Activated naive CD8-positive, alpha-beta T cell treated with anti-CD3 and anti-CD28 coated beads, Interleukin-2, amount 50 U/mL, for 24 hours (primary cell): ENCODE measurements around the gene RHEBL1.

Experiments used
- ATAC-seq: fragments of 150-1000 bp; cut with Tn5 transposase; one replicate; pipeline ENCODE4 v1.10.0; 2021
- DNase-seq: peaks from one replicate; pipeline ENCODE4 v3.0.0; 2021
- H3K27ac Mint-ChIP-seq: one replicate; pipeline ENCODE4 v1.8.0; 2021; ENCODE audit warnings: mild to moderate bottlenecking, mixed read lengths
- H3K27me3 Mint-ChIP-seq: one replicate; pipeline ENCODE4 v1.8.0; 2021; ENCODE audit warnings: mixed read lengths
- H3K36me3 Mint-ChIP-seq: one replicate; pipeline ENCODE4 v1.8.0; 2021; ENCODE audit warnings: low read depth, mixed read lengths
- H3K4me1 Mint-ChIP-seq: one replicate; pipeline ENCODE4 v1.8.0; 2021; ENCODE audit warnings: mixed read lengths
- H3K4me3 Mint-ChIP-seq: one replicate; pipeline ENCODE4 v1.8.0; 2021; ENCODE audit warnings: mild to moderate bottlenecking, moderate library complexity, mixed read lengths
- H3K9me3 Mint-ChIP-seq: one replicate; pipeline ENCODE4 v1.8.0; 2021; ENCODE audit warnings: mixed read lengths

Gene RHEBL1

DNA sequence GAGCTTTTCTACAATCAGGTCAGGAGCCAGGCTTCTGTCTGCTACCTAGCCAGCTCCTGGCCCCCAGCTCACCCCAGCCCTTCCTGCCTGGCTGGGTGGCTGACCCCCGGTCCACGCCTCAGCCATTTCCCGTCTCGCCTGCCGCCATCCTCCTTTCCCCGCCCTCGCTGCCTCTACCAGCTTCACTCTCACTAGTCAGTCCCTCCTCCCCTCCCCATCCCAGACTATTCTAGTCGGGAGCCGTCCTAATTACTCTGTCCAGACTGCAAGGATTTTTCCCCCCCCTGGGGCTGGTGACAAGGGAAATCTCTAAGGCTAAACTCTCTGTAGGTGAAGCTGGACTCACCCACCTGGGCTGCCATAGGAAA lies 24.0 kb upstream of the RHEBL1 start:
- H3K27me3 Mint-ChIP-seq: peaks cover 55% of the 10 kb centered on the region
- peaks cover 42% of the 10 kb centered on the region for H3K4me1 Mint-ChIP-seq
- no peaks in the 10 kb centered on the region for H3K9me3 Mint-ChIP-seq
- H3K27ac Mint-ChIP-seq: no peak overlapping the region
- peaks cover 5% of the 10 kb centered on the region for H3K36me3 Mint-ChIP-seq
- DNase-seq (no peak), ATAC-seq (no peak)
- H3K4me3 Mint-ChIP-seq: peak overlapping the region; percentile 29

DNA sequence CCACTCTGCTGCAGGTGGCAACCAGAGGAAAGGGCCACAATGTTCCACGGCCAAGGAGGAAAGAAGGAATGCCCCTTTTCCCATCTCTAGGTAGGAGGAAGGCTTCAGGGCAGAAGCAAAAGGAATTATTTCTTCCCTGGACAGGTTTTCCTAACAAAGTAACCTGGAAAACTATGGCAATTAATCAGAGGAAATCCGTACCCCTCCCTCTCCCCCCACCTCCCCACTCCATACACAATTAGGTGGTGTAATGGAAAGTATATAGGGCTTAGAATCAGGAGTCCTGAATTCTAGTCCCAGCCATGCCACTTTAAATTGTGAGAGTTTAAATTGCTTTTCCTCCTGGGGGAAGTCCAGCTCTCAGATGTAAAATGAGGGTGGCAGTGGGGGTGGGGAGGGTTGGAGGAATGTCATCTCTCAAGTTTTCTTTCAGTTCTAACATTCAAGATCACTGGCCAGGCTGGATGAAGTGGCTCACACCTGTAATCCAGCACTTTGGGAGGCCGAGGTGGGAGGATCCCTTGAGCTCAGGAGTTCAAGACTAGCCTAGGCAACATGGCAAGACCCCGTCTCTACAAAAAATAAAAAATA lies 23.1 kb upstream of the RHEBL1 start:
- Mint-ChIP-seq H3K36me3 (peaks cover 5% of the 10 kb centered on the region), H3K4me1 (peaks cover 51% of the 10 kb centered on the region), H3K27me3 (peaks cover 61% of the 10 kb centered on the region), H3K4me3 (no peak overlapping the region), H3K9me3 (no peaks in the 10 kb centered on the region), H3K27ac (no peak overlapping the region)
- DNase-seq (no peak), ATAC-seq (no peak)

DNA sequence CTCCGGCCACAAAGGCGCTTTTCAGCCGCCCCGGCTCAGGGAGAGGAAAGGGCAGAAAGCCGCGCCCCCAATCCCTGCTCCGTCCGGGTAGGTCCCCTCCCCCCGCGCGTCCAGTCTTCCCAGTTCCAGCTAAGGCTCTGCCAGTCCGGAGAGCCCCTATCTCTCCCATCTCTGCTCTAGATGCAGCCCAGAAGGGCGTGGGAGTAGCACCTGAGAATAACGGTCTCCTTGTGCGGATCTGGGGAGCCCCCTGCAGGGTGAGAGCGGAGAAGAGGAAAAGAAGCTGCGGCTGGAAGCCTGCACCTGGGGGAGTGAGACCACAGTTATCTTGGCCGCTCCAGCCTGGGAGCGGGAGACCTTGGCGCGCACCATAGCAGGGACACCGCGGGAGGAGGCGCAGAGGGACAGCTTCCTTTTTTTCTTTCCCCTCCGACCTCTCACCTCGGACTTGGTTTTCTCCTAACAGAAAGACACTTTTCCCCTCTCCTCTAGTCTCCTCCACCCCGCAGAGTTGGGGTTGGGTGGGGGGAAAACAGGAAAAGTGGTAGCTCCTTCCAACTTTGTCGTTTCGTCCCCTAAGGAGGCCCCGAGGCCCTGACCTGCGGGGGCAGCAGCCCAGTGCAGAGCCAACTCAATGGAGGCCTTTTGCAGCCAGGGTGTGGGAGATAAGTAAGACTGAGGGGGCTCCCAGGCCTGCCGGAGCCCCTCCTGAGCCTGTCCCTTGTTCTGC lies 22.5 kb upstream of the RHEBL1 start:
- peak overlapping the region; percentile 8 for H3K4me3 Mint-ChIP-seq
- H3K27ac Mint-ChIP-seq: no peak overlapping the region
- H3K27me3 Mint-ChIP-seq: peaks cover 61% of the 10 kb centered on the region
- ATAC-seq (peak; percentile 31), DNase-seq (peak; percentile 70)
- peaks cover 56% of the 10 kb centered on the region for H3K4me1 Mint-ChIP-seq
- H3K36me3 Mint-ChIP-seq: peaks cover 5% of the 10 kb centered on the region
- no peaks in the 10 kb centered on the region for H3K9me3 Mint-ChIP-seq

DNA sequence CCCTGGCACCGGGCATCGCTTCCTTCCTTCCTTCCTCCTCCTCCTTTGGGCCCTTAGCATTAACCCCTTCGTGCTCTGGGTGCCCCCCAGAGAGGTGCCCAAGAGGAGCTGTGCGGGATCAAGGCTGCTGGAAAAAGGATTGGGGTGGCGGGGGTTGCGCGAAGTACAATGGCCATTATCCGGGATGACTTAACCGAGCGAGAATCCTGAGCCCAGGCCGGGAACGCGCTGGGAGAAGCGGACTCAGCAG lies 22.0 kb upstream of the RHEBL1 start:
- H3K27ac Mint-ChIP-seq: no peak overlapping the region
- ATAC-seq (no peak), DNase-seq (no peak)
- peaks cover 61% of the 10 kb centered on the region for H3K27me3 Mint-ChIP-seq
- H3K36me3 Mint-ChIP-seq: peaks cover 5% of the 10 kb centered on the region
- H3K9me3 Mint-ChIP-seq: no peaks in the 10 kb centered on the region
- no peak overlapping the region for H3K4me3 Mint-ChIP-seq
- peaks cover 56% of the 10 kb centered on the region for H3K4me1 Mint-ChIP-seq

DNA sequence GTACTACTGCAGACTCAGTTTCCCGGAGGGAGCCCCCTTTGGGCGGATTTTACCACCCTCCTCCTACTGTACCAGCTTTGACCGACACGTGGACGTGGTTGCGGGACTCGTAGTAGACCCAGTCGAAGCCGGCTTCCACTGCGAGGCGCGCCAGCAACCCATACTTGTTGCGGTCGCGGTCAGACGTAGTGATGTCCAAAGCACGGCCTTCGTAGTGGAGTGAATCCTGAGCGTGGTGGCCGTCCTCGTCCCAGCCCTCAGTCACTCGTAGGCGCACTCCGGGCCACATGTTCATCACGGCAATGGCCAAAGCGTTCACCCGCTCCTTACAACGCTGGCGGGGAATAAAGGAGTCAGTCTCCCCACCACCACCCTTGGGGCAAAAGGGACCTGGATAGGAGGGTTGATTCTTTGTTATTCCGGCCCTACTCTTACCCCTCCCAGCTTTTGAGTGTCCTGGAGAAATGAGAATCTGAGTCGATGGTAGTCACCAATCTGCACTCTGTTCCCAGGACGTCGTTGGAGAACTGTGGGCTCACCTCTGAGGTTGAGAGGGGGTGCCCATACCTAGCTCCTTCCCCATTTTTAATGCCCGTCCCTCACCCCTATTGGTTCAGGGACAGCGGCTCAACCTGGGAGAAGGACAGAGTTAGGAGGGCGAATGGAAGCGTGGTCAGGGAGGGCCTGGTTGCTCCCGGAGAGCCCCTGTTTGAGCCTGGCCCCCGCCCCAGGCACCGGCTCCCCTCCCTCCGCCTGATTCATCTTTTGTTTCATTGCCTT lies 21.5 kb upstream of the RHEBL1 start:
- H3K9me3 Mint-ChIP-seq: no peaks in the 10 kb centered on the region
- DNase-seq (no peak), ATAC-seq (no peak)
- peaks cover 61% of the 10 kb centered on the region for H3K27me3 Mint-ChIP-seq
- peaks cover 56% of the 10 kb centered on the region for H3K4me1 Mint-ChIP-seq
- H3K27ac Mint-ChIP-seq: no peak overlapping the region
- peaks cover 3% of the 10 kb centered on the region for H3K36me3 Mint-ChIP-seq
- no peak overlapping the region for H3K4me3 Mint-ChIP-seq

DNA sequence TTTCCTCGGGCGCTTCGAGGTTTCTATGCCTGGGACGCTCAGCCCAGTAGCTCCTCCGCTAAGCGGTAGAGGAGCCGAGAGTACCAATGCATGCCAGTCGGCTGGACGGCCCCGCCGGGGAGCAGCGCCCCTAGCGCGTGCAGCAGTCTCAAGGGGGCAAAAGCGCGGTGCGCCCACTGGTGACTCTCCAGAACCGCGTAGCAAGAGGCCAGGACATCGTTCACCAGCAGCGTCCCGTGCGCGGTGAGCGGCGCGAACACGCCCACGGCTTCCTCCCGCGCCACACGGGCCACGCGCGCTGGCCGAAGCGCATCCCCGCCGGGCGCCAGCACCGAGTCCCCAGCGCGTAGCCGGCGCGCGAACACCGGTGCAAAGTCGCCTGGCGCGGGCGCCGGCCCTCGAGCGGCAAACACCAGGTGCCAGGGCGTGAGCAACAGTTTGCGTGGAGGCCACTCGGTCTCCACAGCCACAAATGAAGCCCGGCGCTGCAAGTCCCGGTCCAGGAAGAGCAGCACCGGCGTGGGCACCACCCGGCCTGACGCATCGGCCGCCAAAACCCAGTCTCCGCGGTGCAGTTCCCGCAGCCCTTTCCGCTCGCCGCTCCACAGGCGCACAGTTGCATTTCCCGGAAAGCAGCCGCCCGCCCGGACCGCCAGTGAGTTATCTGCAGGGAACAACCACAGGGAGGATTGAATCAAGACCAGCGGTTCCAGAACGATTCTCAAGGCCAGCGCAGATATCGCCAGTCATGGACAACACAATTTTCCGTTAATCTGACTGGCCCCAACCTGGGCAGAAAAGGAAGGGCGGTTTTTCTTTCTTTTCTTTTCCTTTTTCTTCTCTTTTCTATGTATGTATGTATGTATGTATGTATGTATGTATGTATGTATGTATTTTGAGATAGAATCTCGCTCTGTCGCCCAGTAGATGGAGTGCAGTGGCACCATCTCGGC lies 20.3 kb upstream of the RHEBL1 start:
- Mint-ChIP-seq H3K36me3 (no peaks in the 10 kb centered on the region), H3K27ac (no peak overlapping the region), H3K27me3 (peaks cover 53% of the 10 kb centered on the region), H3K9me3 (no peaks in the 10 kb centered on the region), H3K4me3 (peak overlapping the region; percentile 67), H3K4me1 (peaks cover 56% of the 10 kb centered on the region)
- peak; percentile 45 for DNase-seq
- ATAC-seq: no peak

DNA sequence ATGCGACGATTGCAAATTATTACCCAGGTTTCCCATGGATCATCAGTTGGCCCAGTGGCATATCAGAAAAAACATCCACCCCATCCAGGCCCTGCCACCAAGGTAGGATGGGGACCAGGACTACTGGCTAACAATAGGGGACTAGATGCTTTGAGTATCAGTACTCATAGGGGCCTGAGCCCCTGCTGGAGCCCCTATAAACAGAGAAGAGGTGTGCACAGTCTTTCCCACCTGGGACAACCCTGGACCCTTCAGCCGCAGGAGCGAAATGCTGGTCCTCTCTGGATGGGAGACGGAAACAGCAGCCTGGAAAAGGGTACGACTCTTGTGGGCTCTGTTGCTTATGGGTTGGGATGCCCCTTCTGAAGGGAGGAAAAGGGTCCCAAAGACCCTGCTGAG lies 19.2 kb upstream of the RHEBL1 start:
- no peak for DNase-seq
- no peak for ATAC-seq
- H3K4me1 Mint-ChIP-seq: peaks cover 51% of the 10 kb centered on the region
- H3K36me3 Mint-ChIP-seq: no peaks in the 10 kb centered on the region
- H3K27me3 Mint-ChIP-seq: peaks cover 47% of the 10 kb centered on the region
- no peak overlapping the region for H3K4me3 Mint-ChIP-seq
- no peaks in the 10 kb centered on the region for H3K9me3 Mint-ChIP-seq
- H3K27ac Mint-ChIP-seq: no peak overlapping the region

DNA sequence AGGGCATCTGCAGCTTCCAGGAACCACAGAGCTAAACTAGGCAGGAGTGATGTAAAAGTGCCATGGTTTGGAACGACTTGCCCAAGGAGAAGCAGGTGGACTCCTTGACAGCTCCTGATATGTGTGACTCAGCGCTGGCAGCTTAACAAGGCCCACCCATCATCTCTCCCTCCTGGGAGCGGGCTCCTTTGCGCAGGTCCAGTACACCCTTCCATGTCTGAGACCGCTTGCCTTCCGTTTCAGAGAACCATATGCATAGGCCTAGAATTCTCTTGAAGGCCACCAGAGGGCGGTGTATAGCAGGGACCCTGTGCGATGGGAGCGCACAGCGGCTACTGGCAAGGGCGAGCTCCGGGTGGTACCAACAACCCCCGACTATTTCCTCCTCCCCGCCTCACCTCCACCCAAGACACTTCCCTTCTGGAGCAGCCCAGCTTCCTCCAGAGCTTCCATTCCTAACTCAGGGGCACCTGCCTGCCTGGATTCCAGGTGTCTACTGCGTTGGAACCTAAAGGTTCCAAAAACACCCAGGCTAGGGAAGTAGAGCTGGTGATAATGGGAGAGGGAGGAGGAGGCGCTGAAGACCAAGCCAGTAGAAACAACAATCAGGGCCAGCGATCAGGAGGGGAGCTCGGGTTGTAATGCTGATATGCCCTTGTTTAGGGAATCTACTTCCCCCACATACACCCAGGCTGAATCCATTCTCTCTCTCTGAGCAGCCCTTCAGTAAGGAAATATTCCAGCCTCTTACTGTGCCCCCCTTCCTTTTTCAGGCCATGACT lies 18.6 kb upstream of the RHEBL1 start:
- Mint-ChIP-seq H3K27me3 (peaks cover 41% of the 10 kb centered on the region), H3K4me1 (peaks cover 45% of the 10 kb centered on the region), H3K9me3 (no peaks in the 10 kb centered on the region), H3K36me3 (no peaks in the 10 kb centered on the region), H3K4me3 (peak overlapping the region; percentile 17), H3K27ac (no peak overlapping the region)
- peak; percentile 96 for ATAC-seq
- peak; percentile 80 for DNase-seq

DNA sequence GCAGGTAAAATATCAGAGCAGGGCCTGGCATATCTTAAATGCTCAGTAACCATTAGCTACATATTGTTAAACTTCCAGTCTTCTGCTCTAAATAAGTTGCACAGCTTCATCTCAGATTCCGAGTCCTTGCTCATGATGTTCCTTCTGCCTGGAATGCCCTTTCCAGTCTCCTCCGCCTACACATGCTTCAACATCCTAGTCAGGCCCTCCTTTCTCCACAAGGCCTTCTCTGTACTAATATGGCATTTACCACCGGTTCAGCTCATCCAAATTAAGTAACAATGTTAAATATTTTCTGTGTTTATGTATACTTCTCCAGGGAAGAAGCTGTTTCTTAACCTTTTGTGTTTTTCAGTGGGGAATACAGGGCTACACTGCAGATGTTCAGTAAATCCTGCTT lies 16.3 kb upstream of the RHEBL1 start:
- H3K4me3 Mint-ChIP-seq: no peak overlapping the region
- H3K27ac Mint-ChIP-seq: no peak overlapping the region
- H3K27me3 Mint-ChIP-seq: peaks cover 20% of the 10 kb centered on the region
- H3K4me1 Mint-ChIP-seq: peaks cover 28% of the 10 kb centered on the region
- no peak for DNase-seq
- no peaks in the 10 kb centered on the region for H3K36me3 Mint-ChIP-seq
- H3K9me3 Mint-ChIP-seq: no peaks in the 10 kb centered on the region
- ATAC-seq: no peak

DNA sequence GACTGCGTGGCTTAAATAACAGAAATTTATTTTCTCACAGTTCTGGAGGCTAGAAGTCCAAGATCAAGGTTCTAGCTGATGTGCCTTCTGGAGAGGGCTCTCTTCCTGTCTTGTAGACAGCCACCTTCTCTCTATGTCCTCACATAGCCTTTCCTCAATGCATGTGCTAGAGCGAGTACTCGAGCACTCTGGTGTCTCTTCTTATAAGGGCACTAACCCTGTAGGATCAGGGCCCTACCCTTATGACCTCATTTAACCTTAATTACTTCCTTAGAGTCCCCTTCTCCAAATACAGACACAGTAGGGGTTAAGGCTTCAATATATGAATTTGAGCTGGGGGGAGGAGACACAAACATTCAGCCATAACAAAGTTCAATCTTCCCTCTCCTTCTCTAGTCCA lies 14.7 kb upstream of the RHEBL1 start:
- Mint-ChIP-seq H3K9me3 (no peaks in the 10 kb centered on the region), H3K4me3 (no peak overlapping the region), H3K4me1 (peaks cover 15% of the 10 kb centered on the region), H3K36me3 (no peaks in the 10 kb centered on the region), H3K27me3 (peaks cover 11% of the 10 kb centered on the region), H3K27ac (no peak overlapping the region)
- DNase-seq (no peak), ATAC-seq (no peak)

DNA sequence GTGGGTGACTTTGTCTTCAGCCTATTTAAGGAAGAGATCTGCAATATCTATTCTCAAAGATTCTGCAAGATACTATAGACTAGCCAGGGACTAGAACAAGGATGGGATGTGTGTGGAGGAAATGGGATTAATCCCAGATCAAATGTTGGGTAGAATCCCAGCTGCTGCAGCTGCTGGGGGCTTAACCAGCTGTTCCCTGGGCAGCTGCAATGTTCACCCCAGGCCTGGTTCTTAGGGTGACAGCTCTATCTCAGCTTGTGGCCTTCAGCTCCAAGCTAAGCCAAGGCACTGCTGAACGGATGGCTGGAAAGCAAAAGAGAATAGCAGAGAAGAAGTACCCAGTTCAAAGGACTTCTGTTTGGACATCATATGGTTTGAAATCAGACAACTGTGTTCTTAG lies 10.0 kb upstream of the RHEBL1 start:
- DNase-seq (no peak), ATAC-seq (no peak)
- Mint-ChIP-seq H3K4me1 (no peaks in the 10 kb centered on the region), H3K9me3 (no peaks in the 10 kb centered on the region), H3K36me3 (no peaks in the 10 kb centered on the region), H3K4me3 (no peak overlapping the region), H3K27me3 (peaks cover 5% of the 10 kb centered on the region), H3K27ac (no peak overlapping the region)

DNA sequence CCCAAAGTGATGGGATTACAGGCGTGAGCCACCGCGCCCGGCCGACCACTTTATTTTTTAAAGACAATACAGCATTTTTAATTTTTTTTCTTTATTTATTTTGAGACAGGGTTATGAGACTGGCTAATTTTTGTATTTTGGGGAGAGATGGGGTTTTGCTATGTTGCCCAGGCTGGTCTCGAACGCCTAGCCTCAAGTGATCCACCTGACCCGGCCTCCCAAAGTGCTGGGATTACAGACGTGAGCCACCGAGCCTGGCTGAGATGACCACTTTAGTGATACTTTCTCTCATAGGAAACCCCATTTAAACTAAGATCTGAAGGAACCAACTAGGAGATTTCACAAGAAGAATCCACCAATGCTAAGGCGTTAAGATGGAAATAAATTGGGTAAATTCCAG lies 1.2 kb upstream of the RHEBL1 start:
- Mint-ChIP-seq H3K27ac (no peak overlapping the region), H3K4me3 (no peak overlapping the region), H3K27me3 (no peaks in the 10 kb centered on the region), H3K9me3 (no peaks in the 10 kb centered on the region), H3K36me3 (peaks cover 4% of the 10 kb centered on the region), H3K4me1 (peaks cover 21% of the 10 kb centered on the region)
- ATAC-seq (no peak), DNase-seq (no peak)

DNA sequence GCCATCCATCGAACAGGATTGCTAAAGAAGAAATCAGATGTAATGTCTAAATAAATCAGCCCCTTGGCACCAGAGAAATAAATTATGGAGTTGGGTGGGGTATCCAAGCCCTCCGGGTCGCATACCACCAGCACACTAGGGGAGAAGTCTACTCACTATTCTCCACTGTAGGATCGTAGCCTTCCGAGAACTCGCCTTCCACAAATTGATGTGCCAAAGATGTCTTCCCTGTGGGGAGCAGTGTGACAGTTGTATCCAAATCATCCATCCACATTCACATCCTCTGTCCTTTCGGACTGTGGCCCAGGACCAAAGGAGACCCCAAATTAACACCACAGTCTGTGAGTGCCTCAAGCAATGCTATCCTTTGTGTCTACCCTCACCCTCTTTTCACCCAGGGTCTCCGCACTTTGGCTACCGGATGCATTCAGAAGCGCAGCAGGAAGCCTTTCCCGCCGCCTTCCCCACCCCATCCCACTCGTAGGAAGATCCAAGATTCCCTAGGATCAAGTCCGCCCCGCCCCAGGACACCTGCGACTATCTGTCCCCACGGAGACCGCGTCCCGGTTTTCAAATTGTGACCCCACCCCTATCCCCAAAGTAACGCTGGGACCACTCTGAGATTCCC lies 786 bp downstream of the RHEBL1 start:
- Mint-ChIP-seq H3K27ac (peak overlapping the region; percentile 88), H3K27me3 (no peaks in the 10 kb centered on the region), H3K4me3 (peak overlapping the region; percentile 95), H3K36me3 (peaks cover 7% of the 10 kb centered on the region), H3K4me1 (peaks cover 21% of the 10 kb centered on the region), H3K9me3 (no peaks in the 10 kb centered on the region)
- DNase-seq (no peak), ATAC-seq (no peak)
